Measurements from ENCODE around the gene TMEM87B. TPM values are rescaled to one million over a fixed set of nuclear protein-coding genes. Genes with fewer than 3 reads are reported as not detected.

Gene TMEM87B
- total and polyA plus RNA-seq, 2 experiments from 2014 or later, result 32.1 to 42.4 TPM

DNA sequence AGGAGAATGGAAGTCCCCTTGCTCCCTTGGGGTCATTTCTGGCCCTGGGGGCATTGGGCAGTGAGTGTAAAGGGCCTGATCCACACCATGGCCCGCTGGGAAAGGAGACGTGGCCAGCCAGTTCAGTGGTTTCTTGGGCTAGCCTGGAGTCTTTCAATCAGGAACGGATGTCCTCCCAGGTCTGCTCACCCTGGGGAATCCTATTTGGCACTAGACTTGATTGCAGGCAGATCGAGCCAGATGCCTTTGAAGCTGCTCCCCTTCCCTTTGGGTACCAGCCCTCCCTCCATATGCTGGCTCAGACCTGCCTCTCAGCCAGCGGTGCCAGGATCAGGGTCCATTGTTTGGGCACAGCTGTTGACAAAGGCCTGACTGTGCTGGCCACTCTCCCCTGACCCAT, 94.1 kb downstream of the TMEM87B start:
- DNase-seq, result no peak

GRCh38 chr2:112149866-112150435, 94.9 kb downstream of the TMEM87B start:
- in situ Hi-C loops (cut with MboI), result no loop called here
- 93 to 95% methylated on average over 7 of the region's 7 CpGs for WGBS, 2 experiments (ENCODE audit: low coverage in 1 of 2, low lambda C conversion rate in 2 of 2, missing lambda C conversion rate in 2 of 2)
- peak overlapping the region; percentile 47 for H3K9ac ChIP-seq

More for the DNA sequence above, 94.1 kb downstream of the TMEM87B start:
- no peaks in the 10 kb centered on the region for H3K9me2 ChIP-seq (ENCODE audit: insufficient read depth)
- H3K36me3 ChIP-seq (ENCODE audit: low read depth), result no peaks in the 10 kb centered on the region
- H4K20me1 ChIP-seq (ENCODE audit: insufficient read depth), result no peaks in the 10 kb centered on the region
- in situ Hi-C loops (cut with MboI), result no loop called here
- no peak overlapping the region for H3K4me2 ChIP-seq (ENCODE audit: unreplicated experiment)
- H3K4me1 ChIP-seq (ENCODE audit: insufficient read depth), result peaks cover 45% of the 10 kb centered on the region
- H3K79me2 ChIP-seq (ENCODE audit: insufficient read depth), result no peaks in the 10 kb centered on the region
- no peaks in the 10 kb centered on the region for H3K27me3 ChIP-seq (replicated peaks; ENCODE audit: insufficient read depth)
- WGBS, 2 experiments (ENCODE audit: low coverage in 1 of 2, low lambda C conversion rate in 2 of 2, missing lambda C conversion rate in 2 of 2), result 88% methylated on average over 5 of the region's 5 CpGs
- H3K27ac ChIP-seq, result no peak overlapping the region
- peaks cover 28% of the 10 kb centered on the region for H3F3A ChIP-seq (ENCODE audit: insufficient read depth)
- H3K4me3 ChIP-seq, result no peak overlapping the region
- no peak overlapping the region for H3K9ac ChIP-seq
- H2AFZ ChIP-seq, result no peak overlapping the region
- no peak for TF ChIP-seq EZH2 (IDR thresholded peaks at IDR 0.05; ENCODE audit: insufficient read depth, poor library complexity, severe bottlenecking)
- TF ChIP-seq EZH2phosphoT487 (IDR thresholded peaks at IDR 0.05; ENCODE audit: insufficient read depth, low read depth), result no peak
- no peaks in the 10 kb centered on the region for H3K9me3 ChIP-seq (ENCODE audit: low read depth)

DNA sequence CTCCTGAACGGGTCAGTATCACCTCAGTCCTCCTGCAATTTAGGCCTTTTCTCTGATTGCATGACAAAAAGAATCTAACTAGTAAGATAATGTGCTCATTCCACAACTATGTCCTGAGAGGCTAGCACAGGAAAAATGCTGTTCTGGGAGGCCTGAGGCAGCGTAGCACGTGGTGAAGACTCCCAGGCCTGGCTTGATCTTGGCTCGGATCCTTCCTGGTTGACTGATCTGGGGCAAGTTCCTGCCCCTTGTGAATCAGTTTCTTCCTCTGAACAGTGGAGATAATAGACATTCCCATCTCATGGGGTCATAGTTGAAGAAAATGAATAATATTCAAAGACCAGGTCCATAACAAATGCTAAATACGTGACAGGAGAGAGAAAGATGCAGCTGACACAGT, 95.4 kb downstream of the TMEM87B start:
- Histone ChIP-seq H3K9me3 (ENCODE audit: low read depth) (no peaks in the 10 kb centered on the region), H2AFZ (peak overlapping the region; percentile 33), H3K4me1 (ENCODE audit: insufficient read depth) (peaks cover 37% of the 10 kb centered on the region), H3K4me3 (no peak overlapping the region), H4K20me1 (ENCODE audit: insufficient read depth) (no peaks in the 10 kb centered on the region), H3K9me2 (ENCODE audit: insufficient read depth) (no peaks in the 10 kb centered on the region), H3K27me3 (replicated peaks; ENCODE audit: insufficient read depth) (no peaks in the 10 kb centered on the region), H3K36me3 (ENCODE audit: low read depth) (no peaks in the 10 kb centered on the region), H3K27ac (peak overlapping the region; percentile 77), H3K4me2 (ENCODE audit: unreplicated experiment) (peak overlapping the region; percentile 31), H3K9ac (peak overlapping the region; percentile 47), H3K79me2 (ENCODE audit: insufficient read depth) (no peaks in the 10 kb centered on the region), H3F3A (ENCODE audit: insufficient read depth) (peaks cover 26% of the 10 kb centered on the region)
- no peak for TF ChIP-seq EZH2 (IDR thresholded peaks at IDR 0.05; ENCODE audit: insufficient read depth, poor library complexity, severe bottlenecking)
- TF ChIP-seq EZH2phosphoT487 (IDR thresholded peaks at IDR 0.05; ENCODE audit: insufficient read depth, low read depth), result no peak
- in situ Hi-C loops (cut with MboI), result no loop called here
- peak; percentile 98 for DNase-seq
- 5 to 6% methylated on average over 5 of the region's 5 CpGs for WGBS, 2 experiments (ENCODE audit: low coverage in 1 of 2, low lambda C conversion rate in 2 of 2, missing lambda C conversion rate in 2 of 2)

More at GRCh38 chr2:112149866-112150435, 94.9 kb downstream of the TMEM87B start:
- no peak overlapping the region for H3K4me2 ChIP-seq (ENCODE audit: unreplicated experiment)
- peaks cover 26% of the 10 kb centered on the region for H3F3A ChIP-seq (ENCODE audit: insufficient read depth)
- peak overlapping the region; percentile 77 for H3K27ac ChIP-seq
- no peaks in the 10 kb centered on the region for H3K79me2 ChIP-seq (ENCODE audit: insufficient read depth)
- peaks cover 41% of the 10 kb centered on the region for H3K4me1 ChIP-seq (ENCODE audit: insufficient read depth)
- no peak overlapping the region for H3K4me3 ChIP-seq
- H4K20me1 ChIP-seq (ENCODE audit: insufficient read depth), result no peaks in the 10 kb centered on the region
- H3K9me3 ChIP-seq (ENCODE audit: low read depth), result no peaks in the 10 kb centered on the region
- peak overlapping the region; percentile 33; the same call in 1 of the 2 replicates for H2AFZ ChIP-seq
- H3K36me3 ChIP-seq (ENCODE audit: low read depth), result no peaks in the 10 kb centered on the region
- no peaks in the 10 kb centered on the region for H3K27me3 ChIP-seq (replicated peaks; ENCODE audit: insufficient read depth)
- DNase-seq, result no peak
- no peaks in the 10 kb centered on the region for H3K9me2 ChIP-seq (ENCODE audit: insufficient read depth)
- TF ChIP-seq EZH2phosphoT487 (IDR thresholded peaks at IDR 0.05; ENCODE audit: insufficient read depth, low read depth) (no peak), EZH2 (IDR thresholded peaks at IDR 0.05; ENCODE audit: insufficient read depth, poor library complexity, severe bottlenecking) (no peak)

GRCh38 chr2:112150851-112151250, 95.8 kb downstream of the TMEM87B start:
- peaks cover 26% of the 10 kb centered on the region for H3F3A ChIP-seq (ENCODE audit: insufficient read depth)
- H3K27me3 ChIP-seq (replicated peaks; ENCODE audit: insufficient read depth), result no peaks in the 10 kb centered on the region
- H3K9ac ChIP-seq, result peak overlapping the region; percentile 47
- no peaks in the 10 kb centered on the region for H3K36me3 ChIP-seq (ENCODE audit: low read depth)
- no peak overlapping the region for H3K4me3 ChIP-seq
- DNase-seq, result no peak
- no peaks in the 10 kb centered on the region for H3K9me3 ChIP-seq (ENCODE audit: low read depth)
- TF ChIP-seq EZH2 (IDR thresholded peaks at IDR 0.05; ENCODE audit: insufficient read depth, poor library complexity, severe bottlenecking) (no peak), EZH2phosphoT487 (IDR thresholded peaks at IDR 0.05; ENCODE audit: insufficient read depth, low read depth) (no peak)
- H4K20me1 ChIP-seq (ENCODE audit: insufficient read depth), result no peaks in the 10 kb centered on the region
- WGBS, 2 experiments (ENCODE audit: low coverage in 1 of 2, low lambda C conversion rate in 2 of 2, missing lambda C conversion rate in 2 of 2), result 92 to 95% methylated on average over 11 of the region's 11 CpGs
- H3K9me2 ChIP-seq (ENCODE audit: insufficient read depth), result no peaks in the 10 kb centered on the region
- H3K79me2 ChIP-seq (ENCODE audit: insufficient read depth), result no peaks in the 10 kb centered on the region
- H3K4me2 ChIP-seq (ENCODE audit: unreplicated experiment), result peak overlapping the region; percentile 31
- peak overlapping the region; percentile 77 for H3K27ac ChIP-seq
- in situ Hi-C loops (cut with MboI), result no loop called here
- H3K4me1 ChIP-seq (ENCODE audit: insufficient read depth), result peaks cover 37% of the 10 kb centered on the region
- peak overlapping the region; percentile 33 for H2AFZ ChIP-seq

All from GM23248 (cell line).